Brain microvascular endothelial cell (primary cell): Measurements from ENCODE around the gene GRB7.

Experiments
- DNase-seq: peaks from one replicate; pipeline ENCODE4 v3.0.0-alpha.2; 2020
- H3K27ac ChIP-seq: fragments of 250-450 bp; sonication (Bioruptor Pico); 2 replicates; pipeline ENCODE4 v1.5.1; 2020; ENCODE audit warnings: mild to moderate bottlenecking, moderate library complexity
- H3K27me3 ChIP-seq: fragments of 250-450 bp; sonication (Bioruptor Pico); replicated peaks from 2 replicates; pipeline ENCODE4 v1.5.1; 2020; ENCODE audit warnings: mild to moderate bottlenecking
- H3K36me3 ChIP-seq: fragments of 250-450 bp; sonication (Bioruptor Pico); replicated peaks from 2 replicates; pipeline ENCODE4 v1.5.1; 2020; ENCODE audit warnings: mild to moderate bottlenecking
- H3K4me3 ChIP-seq: 2 replicates; pipeline ENCODE4 v1.5.1; 2011; ENCODE audit warnings: low read depth, mild to moderate bottlenecking, control low read depth, low read length, moderate library complexity
- CTCF ChIP-seq: IDR thresholded peaks from 2 replicates; pipeline ENCODE4 v1.5.1; 2011; ENCODE audit warnings: low read depth, mild to moderate bottlenecking, moderate library complexity, low read length, control low read depth, inconsistent platforms; ENCODE audit errors: missing control alignments
- in situ Hi-C: cut with HindIII; loops from 2 replicates; pipeline ENCODE4 v1.10.0; 2017; ENCODE audit warnings: low sequenced_read_pairs, low pct_ligation_motif_present

Gene GRB7

GRCh38 chr17:39736319-39737165 lies 1.2 kb upstream of the GRB7 start:
- DNase-seq = no peak

GRCh38 chr17:39737206-39737759 lies 455 bp upstream of the GRB7 start:
- in situ Hi-C loops = no loop called here
- Histone ChIP-seq H3K4me3 (no peak overlapping the region), H3K36me3 (no peaks in the 10 kb centered on the region), H3K27ac (no peak overlapping the region), H3K27me3 (no peaks in the 10 kb centered on the region)
- DNase-seq = no peak
- no peak for TF ChIP-seq CTCF

More at GRCh38 chr17:39736319-39737165, 1.2 kb upstream of the GRB7 start:
- no peak for TF ChIP-seq CTCF
- Histone ChIP-seq H3K27ac (no peak overlapping the region), H3K4me3 (no peak overlapping the region), H3K36me3 (no peaks in the 10 kb centered on the region), H3K27me3 (no peaks in the 10 kb centered on the region)
- in situ Hi-C loops = no loop called here

- peak overlapping the region; percentile 15 for H3K4me3 ChIP-seq
- no peak overlapping the region for H3K27ac ChIP-seq
- H3K36me3 ChIP-seq = no peaks in the 10 kb centered on the region
- no peak for DNase-seq
- in situ Hi-C loops = no loop called here
- TF ChIP-seq CTCF = no peak
- no peaks in the 10 kb centered on the region for H3K27me3 ChIP-seq
Measured at GRCh38 chr17:39738568-39738901, 797 bp downstream of the GRB7 start.

GRCh38 chr17:39738983-39739884 lies 1.5 kb downstream of the GRB7 start:
- Histone ChIP-seq H3K27me3 (no peaks in the 10 kb centered on the region), H3K27ac (no peak overlapping the region), H3K36me3 (no peaks in the 10 kb centered on the region), H3K4me3 (peak overlapping the region; percentile 1)
- no peak for DNase-seq
- in situ Hi-C loops = no loop called here
- no peak for TF ChIP-seq CTCF

GRCh38 chr17:39739885-39740356 lies 2.2 kb downstream of the GRB7 start:
- TF ChIP-seq CTCF = peak; percentile 14
- no peaks in the 10 kb centered on the region for H3K36me3 ChIP-seq
- H3K4me3 ChIP-seq = peak overlapping the region; percentile 3
- no peaks in the 10 kb centered on the region for H3K27me3 ChIP-seq
- in situ Hi-C loops = no loop called here
- DNase-seq = no peak
- no peak overlapping the region for H3K27ac ChIP-seq
